Measurements from ENCODE around the gene NECTIN1.

The NECTIN1 gene

DNA sequence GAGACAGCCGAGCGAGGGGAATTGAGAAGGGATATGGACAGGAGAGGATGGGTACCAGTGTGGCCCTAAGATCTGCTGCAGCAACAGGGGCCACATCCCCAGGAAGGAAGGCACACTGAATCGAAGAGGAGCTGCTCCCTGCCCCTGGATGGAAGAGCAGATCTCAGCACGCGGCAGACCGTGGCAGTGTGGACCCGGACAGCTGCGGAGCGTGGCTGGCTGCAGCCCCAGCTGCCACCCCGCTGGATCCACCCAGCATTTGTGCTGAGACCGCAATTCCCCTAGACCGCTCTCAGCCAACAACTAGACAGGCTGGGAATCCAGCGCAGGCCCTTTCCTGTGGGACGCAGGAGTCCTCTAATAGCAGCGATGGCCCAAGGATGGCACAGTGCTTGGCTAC lies 94.7 kb downstream of the NECTIN1 start:
- no peak for DNase-seq

DNA sequence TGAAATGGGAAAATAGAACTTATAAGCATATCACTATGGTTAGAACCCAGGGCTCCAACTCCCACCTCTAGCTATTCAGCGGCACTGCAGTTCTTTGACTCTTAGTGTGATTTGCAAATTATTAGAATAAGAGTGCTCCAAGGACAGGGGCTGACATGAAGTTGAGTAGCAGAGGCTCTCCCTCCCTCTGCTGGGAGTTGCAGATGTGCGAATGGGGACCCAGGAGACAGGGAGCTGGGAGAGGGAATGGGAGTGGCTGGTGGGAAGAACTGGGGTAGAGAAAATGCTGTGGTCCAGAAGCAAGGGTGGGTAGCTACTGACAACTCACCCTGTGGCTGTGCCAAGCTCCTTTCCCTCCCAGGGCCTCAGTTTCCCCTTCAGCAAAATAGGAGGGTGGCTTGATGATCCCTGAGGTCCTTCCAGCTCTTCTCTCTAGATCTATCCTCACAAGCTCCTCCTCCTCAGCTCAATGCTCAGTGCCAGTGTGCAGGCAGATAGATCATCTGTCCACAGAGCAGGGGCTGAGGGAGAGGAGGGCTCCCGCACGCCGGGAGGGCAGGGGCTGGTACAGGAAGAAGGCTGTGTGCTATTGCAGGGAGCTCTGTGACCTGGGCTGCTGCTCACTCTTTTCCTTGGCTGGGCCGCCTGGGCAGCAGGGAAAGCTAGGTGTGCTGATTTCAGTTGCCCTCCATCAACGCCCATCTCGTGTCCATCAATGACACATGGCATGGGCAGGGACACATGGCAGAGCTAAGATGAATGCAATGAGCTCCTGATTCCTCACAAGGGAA lies 99.0 kb downstream of the NECTIN1 start:
- DNase-seq = no peak

DNA sequence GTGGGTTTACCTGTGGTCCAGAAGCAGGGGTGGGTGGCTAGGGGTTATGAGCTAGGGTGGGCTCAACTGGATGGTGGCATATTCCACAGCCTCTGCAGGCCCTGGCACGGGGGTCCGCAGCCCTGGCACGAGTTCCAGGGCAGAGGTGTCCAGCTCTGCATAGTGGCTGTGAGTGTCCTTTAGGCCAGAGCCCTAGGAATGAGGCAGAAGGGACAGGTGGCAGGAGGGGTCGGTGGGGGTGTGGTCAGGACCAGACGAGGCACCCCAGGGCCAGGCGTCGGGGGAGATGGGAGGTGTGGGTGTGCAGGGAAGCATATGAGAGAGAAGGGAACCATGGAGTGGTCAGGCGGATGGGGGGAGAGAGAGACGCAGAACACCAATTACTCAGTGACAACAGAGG lies 99.9 kb downstream of the NECTIN1 start:
- no peak for DNase-seq

DNA sequence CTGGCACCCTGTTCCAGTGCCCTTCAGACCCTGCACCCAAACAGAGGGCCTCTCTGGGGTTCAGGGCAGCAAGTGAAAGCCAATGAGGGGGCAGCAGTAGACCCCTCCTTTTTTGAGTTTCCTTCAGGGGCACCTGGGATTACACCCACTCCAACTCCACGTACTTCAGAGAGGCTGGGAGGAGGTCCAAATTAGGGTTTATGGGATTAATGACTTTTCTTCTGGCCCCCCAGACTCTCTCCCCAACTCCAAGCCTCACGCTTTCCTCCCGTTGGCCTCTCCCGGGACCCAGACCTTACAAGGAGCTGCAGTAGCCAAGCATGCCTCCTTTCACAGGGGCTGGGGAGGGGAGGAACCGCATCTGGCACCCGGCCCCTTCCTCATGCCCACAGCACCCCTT lies 101.7 kb downstream of the NECTIN1 start:
- DNase-seq = no peak

DNA sequence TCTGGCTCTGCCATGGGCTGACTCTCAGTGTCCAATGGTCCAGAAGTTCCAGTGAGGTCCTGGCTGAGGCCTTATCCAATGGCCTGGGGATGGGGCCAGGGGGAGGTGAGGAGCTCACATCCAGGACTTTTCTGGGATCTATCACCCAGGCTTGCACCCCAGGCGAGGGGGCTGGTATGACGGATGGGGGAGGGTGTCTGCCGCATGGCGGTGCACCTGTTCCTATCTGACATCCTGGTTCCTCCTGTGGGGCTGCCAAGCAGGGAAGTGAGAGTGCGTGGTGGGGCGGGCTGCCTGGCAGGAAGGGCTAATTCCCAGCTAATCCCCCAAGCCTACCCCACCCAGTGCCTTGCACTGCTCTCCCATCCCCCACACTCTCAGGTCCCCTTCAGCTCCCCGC lies 102.1 kb downstream of the NECTIN1 start:
- no peak for DNase-seq

DNA sequence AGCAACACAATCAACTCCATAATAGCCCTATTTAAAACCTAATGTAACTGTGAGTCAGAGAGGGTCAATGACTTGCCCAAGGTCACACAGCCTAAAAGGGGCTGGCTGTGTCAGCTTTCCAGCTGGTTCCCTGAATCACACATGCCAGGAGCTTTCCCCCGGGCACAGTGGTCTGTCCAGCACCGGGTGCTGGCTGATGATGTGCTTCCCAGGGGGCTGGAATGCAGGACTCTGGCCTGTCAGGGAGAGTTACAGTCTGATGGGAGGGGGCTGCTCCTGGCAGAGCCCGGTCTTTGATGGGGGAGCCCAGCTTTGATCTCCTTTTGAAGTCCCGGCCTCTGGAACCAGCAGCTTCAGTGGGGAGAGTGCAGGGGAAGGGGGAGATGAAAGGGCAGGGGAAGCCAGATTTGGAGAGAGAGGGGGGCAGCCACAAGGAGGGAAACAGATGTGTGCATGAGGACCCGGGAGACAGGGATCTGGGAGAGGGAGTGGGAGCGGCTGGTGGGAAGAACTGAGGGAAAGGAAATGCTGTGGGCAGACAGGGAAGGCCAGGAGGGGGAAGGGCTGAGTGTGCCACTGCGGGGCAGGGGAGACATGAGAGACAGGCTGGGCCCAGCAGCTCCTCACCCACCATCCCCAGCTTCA lies 102.7 kb downstream of the NECTIN1 start:
- DNase-seq = no peak

DNA sequence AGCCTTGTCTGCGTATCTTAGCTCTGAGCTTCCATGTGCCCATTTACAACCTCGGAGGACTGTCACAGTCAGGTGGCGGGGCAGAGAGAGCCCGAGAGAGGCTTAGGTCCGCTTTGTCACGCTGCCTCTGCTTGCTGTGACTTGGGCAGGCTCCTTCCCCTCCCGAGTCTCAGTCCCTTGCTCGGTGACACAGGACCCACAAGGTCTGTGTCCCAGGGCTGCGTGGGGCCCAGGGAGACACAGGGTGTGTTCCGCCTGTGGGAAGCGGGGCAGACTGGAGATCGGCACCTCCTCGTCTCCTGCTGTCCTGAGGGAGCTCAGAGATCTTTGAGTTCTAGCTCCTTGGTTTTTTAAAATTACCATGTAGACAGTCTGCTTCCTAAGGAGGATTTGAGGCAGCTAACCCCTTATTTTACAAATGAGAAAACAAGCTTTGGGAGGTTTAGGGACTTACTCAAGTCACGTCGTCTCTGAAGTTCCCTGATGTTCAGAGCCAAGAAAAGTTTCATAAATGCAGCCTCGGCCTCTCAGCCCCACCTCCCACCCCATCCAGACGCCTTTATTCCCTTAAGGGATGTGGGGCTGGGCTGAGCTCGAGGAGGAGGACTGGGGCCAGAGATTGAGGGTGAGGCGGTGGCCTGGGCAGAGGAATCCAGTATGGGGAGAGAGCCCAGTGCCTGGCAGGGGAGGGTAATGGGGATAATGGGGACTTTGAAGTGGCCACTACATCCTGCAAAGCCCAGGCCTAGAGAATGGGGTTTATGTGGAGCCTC lies 103.6 kb downstream of the NECTIN1 start:
- no peak for DNase-seq

DNA sequence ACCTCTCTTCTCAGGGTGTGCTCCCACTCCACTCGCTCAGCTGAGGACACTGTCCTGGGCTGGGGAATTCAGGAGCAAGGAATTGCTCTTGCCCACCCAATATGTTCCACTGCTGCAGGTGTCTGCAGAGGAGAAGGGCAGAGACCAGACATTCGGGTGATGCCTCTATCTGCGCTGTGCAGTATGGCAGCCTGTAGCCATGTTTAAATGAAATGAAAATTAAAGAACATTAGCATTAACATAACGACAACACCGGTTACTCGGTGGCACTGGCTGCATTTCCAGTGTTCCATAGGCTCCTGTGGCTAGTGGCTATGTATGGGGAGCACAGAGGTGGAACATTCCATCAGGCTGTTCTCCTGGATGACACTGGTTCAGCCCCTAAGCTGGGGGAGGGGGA lies 104.4 kb downstream of the NECTIN1 start:
- DNase-seq = no peak

DNA sequence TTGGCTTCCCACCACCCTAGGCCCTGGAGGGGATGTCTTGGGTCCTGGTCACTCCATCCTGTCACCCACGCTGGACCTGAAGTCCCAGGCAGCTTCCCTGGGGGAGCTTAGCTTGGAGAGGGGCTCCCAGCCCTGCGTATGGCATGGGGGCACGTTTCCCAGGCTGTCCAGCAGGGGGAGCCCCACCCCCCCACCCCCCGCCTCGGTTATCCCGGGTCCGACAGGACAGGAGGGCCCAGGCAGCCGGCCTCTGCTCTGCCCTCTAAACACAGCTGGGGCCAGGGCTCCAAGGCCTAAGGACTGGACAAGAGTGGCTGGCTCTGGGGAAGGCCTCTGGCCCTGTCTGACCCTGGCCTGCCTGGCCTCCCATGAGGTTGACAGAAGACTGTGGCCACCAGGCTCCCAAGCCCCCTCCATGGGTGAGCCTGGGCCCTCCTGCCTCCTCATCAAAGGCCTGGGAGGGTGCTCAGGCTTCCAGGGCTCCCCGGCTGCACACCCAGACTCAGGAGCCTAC lies 104.8 kb downstream of the NECTIN1 start:
- DNase-seq = no peak

DNA sequence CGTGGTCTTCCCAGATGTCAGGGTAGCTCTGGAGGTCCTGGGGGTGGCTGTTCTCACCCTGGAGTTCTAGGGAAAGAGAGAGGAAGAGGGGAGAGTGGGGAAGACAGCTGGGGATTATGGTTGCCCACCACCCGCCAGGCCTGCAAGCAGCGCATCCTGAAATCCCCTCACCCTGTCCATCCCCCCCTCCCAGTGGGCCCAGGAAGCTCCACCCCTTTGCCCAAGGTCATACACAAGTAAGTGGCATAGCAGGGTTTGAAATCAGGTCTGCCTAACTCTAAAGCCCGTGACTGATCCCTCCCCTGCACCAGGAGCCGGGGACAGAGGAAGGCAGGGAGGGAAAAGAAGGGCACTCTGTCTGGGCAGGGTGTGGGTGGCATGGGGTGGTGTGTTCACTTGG lies 105.3 kb downstream of the NECTIN1 start:
- DNase-seq = no peak

DNA sequence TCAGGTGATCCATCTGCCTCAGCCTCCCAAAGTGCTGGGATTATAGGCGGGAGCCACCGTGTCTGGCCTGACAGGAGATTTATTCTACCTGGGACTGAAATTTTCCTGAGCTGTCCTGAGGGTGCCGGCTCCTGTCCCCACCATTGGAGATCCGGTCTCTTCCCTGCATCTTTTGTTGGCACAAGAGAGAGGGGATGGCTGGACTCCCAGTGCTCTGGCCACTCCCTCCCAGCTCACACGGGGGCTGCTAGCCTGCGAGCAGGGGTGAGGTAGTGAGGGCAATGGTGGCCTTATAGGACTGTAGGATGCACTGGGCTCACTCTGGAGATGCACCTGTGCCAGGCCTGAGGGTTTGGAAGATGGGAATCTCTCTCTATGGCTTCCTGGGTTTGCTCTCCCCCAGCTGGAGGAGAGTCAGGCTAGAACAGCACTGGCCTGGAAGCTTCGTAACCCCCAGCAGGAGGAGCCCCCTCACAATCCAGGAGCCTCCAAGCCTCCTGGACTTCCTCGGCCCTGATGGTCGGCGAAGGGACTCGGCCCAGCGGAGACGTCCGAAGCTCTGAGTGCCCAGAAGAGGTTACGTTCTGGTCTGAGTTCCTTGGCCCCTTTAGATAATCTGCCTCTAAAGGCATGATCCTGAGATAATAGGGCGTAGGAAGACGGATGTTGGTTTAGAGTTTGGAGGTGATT lies 106.4 kb downstream of the NECTIN1 start:
- DNase-seq = no peak

DNA sequence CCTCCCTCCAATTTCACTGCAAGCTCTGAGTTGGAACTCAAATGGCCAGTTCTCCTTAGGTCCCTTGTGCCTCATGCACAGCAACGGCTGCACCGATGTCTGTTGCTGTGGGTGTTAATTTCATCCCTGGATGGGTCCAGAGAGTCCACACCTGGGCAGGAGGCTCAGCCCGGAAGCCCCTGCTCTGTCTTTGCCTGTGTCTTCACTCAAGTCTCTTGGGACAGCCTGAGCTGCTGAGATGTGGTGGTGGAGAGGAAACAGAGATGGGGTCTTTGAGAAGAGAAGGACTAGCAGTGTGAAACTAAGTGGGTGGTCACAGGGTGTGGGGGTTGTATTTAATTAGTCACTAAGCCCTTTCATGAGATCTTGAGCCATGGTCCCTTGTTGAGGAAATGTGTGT lies 109.3 kb downstream of the NECTIN1 start:
- no peak for DNase-seq

DNA sequence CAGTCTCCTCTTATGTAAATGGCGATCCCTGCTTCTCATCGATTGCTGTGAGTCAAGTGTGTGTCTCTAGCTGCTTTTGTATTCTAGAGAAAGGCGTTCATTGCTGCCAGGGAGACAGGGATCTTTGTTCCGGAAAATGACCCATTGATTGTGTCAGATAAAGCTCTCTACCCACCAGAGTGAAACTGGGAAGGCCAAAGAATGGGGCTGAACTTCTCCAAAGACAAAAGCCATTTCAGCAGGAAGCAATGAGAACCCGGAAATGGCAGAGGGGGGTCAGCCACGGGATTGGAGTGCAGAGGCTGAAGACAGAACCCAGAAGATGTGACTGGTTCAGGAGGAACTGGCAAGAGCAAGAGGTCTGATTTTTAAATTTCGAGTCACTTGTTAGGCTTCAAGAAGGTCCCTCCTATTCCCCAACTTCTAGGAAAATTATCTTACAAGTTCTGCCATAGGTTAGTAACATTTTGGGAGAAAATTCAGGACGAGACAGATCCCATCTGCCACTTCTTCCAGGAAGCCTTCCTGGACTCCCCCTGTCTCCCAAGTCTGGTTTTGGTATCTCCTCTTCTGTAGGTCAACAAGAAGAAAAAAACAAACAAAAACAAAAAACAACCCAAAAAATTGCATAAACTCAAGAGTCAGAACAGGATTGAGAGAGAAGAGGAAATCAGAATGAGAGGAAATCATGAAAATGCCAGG lies 110.6 kb downstream of the NECTIN1 start:
- DNase-seq = no peak

DNA sequence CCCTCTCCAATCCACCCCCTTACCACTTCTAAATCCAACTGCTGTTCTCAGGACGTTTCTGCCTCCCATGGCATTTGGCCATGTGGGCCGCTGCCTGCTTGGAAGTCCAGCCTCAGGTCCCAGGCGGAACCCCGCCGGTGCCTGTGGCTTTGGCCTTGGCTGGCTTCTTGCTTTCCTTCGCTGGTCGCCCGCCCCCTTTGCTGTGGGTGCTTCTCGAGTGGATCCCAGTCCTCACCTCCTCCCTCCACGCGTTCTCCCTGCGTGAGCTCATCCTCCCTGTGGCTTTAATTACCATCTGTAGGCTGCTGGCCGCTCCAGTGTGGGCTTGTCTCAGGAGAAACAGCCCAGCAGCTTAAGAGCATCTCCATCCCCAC lies 111.7 kb downstream of the NECTIN1 start:
- no peak for DNase-seq

DNA sequence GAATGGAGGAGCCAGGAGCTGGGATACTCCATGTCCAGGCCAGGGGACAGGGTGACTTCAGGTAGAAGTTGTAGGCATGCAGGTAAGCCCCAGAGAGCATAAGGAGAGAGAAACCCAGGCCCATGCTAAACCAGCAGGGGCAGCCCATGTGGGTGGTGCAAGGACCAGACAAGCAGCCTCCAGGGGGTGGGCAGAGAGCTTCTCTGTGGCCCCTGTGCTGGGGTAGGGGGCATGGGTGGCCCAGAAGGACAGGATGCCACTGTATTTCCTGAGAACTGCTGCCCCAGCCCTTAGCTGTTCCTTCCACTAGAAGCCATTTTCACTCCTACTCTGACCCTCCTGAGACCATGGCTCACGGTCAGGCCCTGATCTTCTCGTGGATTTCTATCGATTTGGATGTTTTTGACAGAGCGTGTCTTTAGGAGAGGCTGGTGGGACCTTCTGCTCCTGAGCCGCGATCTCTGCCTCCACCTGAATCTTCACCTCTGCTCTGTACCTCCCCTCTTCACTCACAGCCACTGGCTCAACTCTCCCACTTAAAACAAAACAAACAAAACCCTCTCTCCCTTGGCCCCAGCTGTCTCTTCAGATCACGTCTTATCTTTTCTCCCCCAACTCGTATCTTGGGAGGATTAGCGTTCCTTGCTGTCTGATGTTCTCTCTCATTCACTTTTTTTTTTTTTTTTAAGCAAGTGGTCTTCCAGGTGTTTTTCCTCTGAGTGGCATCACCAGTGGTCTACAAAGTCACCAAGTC lies 112.2 kb downstream of the NECTIN1 start:
- no peak for DNase-seq

DNA sequence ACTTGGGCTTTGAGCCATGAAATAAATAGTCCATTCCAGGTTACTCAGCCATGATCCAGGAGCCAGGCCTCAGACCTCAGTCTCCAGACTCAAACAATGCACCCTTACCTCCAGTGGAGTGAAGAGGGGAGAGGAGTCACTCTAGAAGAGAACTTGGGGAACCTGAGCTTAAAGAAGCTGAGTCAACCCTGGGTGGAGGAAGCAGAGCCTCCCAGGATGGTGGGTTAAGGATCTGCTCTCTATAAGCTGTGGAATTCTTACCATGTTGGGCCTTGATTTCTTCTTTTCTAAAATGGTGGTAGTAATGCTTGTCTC lies 113.2 kb downstream of the NECTIN1 start:
- no peak for DNase-seq

DNA sequence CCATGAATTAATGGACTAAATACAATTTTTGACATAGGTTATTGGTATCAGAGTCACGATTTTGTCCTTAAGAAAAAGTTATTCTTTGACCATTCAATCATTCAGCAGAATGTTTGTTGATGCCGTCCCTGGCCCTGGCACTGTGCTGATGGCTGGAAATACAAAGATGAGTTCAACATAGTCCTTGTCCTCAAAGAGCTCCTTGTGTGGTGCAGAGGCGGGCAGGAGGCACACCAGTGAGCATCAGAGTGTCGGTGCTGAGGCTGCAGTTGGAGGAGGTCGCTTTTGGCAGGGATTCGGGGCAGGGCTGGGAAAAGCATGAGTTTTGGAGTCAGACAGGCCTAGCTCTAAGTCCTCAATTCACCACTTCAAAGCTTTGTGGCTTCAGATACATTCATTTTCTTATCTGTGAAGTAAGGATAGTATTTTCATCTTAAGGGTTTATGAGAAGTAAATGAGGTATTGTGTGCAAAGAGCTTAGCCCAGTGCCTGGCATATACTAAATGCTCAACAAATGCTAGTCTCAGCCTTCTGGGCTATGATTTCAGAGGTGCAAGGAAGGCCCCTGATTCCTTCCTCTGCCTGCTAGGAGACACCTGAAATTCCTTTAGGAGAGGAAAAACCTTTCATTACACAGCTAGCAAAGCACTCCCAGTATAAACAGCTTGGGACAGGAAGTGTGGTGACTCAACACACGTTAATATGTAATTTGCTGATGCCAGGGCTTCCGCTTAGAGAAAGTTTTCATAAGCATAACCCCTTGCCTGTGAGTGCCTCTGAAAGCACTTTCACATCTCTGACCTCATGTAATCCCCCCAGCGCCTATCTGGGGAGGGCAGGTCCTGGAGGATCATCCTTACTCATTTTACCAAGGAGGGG lies 113.8 kb downstream of the NECTIN1 start:
- DNase-seq = no peak

DNA sequence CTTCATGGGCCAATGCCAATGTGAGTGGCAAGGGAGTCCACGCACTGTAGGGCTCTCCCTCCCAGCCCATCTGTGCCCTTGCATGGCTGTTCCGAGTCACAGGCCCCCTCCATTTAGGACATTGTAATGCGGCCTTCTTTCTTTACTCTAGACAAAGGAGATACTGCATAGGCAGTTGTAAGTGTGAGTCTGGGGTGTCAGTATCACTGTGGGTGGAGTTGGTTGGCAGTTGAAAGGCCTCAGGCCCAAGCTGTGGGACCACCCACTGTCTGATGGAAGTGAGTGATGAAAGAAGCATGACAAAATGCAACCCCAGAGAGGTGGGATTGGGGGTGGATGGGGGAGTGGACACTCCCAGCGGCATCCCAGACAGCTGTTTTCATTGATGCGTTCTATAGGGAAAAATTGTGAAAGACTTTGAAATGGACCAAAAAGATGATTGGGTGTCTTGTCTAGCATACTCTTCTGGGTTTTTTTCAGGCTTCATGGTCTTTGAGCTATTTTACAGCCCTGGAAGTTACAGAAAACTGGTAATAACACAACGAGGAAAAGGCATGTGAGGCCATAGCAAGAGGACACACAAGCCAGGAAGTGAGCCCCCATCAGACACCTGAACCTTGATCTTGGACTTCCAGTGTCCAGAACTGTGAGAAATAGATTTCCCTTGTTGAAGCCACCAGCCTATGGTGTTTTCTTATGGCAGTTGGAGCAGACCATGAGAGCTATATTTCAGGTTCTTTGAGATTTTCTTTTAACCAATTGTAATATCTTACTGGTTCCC lies 114.6 kb downstream of the NECTIN1 start:
- no peak for DNase-seq

DNA sequence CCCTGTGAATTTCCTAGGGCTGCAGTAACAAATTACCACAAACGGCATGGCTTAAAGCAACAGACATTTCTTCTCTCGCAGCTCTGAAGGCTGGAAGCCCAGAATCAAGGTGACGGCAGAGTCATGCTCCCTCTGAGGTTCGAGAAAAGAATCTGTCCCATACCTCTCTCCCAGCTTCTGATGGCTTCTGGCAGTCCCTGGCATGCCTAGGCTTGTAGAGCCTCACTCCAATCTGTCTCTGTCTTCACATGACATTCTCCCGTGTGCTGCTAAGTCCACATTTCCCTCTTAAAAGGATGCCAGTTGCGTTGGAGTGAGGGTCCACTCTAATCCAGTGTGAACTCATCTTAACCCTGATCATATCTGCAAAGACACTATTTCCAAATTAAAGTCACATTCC lies 116.2 kb downstream of the NECTIN1 start:
- DNase-seq = no peak

DNA sequence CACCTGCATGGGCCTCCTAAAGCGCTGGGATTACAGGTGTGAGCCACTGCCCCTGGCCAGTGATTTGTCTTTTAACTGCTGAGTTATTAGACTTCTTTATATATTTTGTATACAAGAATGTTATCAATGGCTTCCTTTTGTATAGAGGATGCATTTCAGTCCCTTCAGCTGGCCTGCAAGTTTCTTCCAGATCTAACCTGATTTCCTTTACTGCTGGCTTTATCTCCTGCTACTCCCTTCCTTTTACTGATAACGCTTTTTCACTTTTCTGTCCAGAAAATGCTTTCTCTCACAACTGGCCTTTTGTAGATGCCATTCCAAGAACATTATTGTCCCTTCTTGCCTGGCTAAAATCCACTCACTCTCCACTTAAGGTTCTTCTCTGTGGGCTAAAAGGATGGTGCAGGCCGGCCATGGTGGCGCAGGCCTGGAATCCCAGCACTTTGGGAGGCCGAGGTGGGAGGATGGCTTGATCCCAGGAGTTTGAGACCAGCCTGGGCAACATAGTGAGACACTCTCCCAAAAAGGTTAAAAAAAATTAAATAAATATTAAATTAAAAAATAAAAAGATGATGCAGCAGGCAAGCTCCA lies 118.1 kb downstream of the NECTIN1 start:
- DNase-seq = no peak

Data from stimulated activated CD4-positive, alpha-beta T cell treated with anti-CD3 and anti-CD28 coated beads, Interleukin-2, amount 100 ng/mL, for 48 hours (primary cell).